K562 treated with DMSO at 1 percent for 4 hours (cell line): ENCODE measurements around the gene GLYAT. TPM values are rescaled to one million over a fixed set of nuclear protein-coding genes. Genes with fewer than 3 reads are reported as not detected.

Experiments
- total RNA-seq: library from RNA; unstranded; fragments of 300-600 nt; gene quantifications from 2 replicates; pipeline ENCODE4 v1.2.3, GENCODE V29; 2022; ENCODE audit not compliant: insufficient read depth

The GLYAT gene, protein sequence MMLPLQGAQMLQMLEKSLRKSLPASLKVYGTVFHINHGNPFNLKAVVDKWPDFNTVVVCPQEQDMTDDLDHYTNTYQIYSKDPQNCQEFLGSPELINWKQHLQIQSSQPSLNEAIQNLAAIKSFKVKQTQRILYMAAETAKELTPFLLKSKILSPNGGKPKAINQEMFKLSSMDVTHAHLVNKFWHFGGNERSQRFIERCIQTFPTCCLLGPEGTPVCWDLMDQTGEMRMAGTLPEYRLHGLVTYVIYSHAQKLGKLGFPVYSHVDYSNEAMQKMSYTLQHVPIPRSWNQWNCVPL
- total RNA-seq, result not detected in 2 replicates

DNA sequence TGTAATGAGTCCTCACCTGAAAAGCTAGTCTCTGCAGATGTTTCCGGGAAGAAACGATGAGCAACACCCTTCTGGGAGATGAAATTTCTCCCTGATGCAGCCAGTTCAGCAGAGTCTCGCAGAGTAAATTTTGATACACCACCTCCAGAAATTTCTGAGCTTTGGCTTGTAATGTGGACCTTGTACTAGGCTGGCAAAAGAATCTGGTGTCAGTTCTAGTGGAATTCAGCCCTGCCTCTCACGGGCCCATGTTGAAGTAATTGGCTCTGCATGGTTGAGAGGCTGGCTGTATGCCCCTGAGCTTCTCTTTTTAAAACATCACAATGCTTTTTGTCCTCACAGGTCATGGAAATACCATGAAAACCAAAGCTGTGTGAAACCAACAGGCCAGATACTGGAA, at the start of gene GLYAT:
TSS of gene GLYAT (minus strand) at position 125 of the 400 bp plus-strand sequence. CDS start 7,447 bp downstream, outside the sequence.

Other genes with a start within 250 kb of the GLYAT start
- not detected in 2 replicates for gene OR5B21, start 223.8 kb downstream of the GLYAT start, total RNA-seq
- gene LPXN, start 156.1 kb downstream of the GLYAT start, total RNA-seq, result 2.3 and 3.9 TPM in 2 replicates
- 21.1 and 25.1 TPM in 2 replicates for gene ZFP91, start 152.9 kb downstream of the GLYAT start, total RNA-seq
- 2.6 and 3.7 TPM in 2 replicates for gene CNTF, start 109.3 kb downstream of the GLYAT start, total RNA-seq
- gene GLYATL2, start 112.8 kb upstream of the GLYAT start, total RNA-seq, result not detected in 2 replicates
- not detected in 2 replicates for gene GLYATL1, start 207.5 kb upstream of the GLYAT start, total RNA-seq